ENCODE results near the gene PSMG3.

Gene PSMG3

GRCh38 chr7:1593091-1593866, 23.4 kb upstream of the PSMG3 start:
- peak; percentile 36 for TF ChIP-seq CTCF (IDR thresholded peaks at IDR 0.05; ENCODE audit: low read depth, low read length)
- DNase-seq (ENCODE audit: low read depth, low spot score), result no peak

GRCh38 chr7:1592299-1592871, 22.6 kb upstream of the PSMG3 start:
- DNase-seq (ENCODE audit: low read depth, low spot score), result no peak
- no peak overlapping the region for H3K4me3 ChIP-seq (ENCODE audit: low read depth, low read length)
- in situ Hi-C loops (cut with HindIII; ENCODE audit: low sequenced_read_pairs), result no loop called here
- TF ChIP-seq CTCF (IDR thresholded peaks at IDR 0.05; ENCODE audit: low read depth, low read length), result no peak

More at GRCh38 chr7:1593091-1593866, 23.4 kb upstream of the PSMG3 start:
- no peak overlapping the region for H3K4me3 ChIP-seq (ENCODE audit: low read depth, low read length)
- in situ Hi-C loops (cut with HindIII; ENCODE audit: low sequenced_read_pairs), result no loop called here

- in situ Hi-C loops (cut with HindIII; ENCODE audit: low sequenced_read_pairs), result no loop called here
- DNase-seq (ENCODE audit: low read depth, low spot score), result no peak
- H3K4me3 ChIP-seq (ENCODE audit: low read depth, low read length), result no peak overlapping the region
- TF ChIP-seq CTCF (IDR thresholded peaks at IDR 0.05; ENCODE audit: low read depth, low read length), result no peak
These were observed 22.0 kb upstream of the PSMG3 start for GRCh38 chr7:1591876-1592275.

GRCh38 chr7:1591396-1591795, 21.6 kb upstream of the PSMG3 start:
- no peak for TF ChIP-seq CTCF (IDR thresholded peaks at IDR 0.05; ENCODE audit: low read depth, low read length)
- in situ Hi-C loops (cut with HindIII; ENCODE audit: low sequenced_read_pairs), result no loop called here
- H3K4me3 ChIP-seq (ENCODE audit: low read depth, low read length), result no peak overlapping the region
- DNase-seq (ENCODE audit: low read depth, low spot score), result no peak

- in situ Hi-C loops (cut with HindIII; ENCODE audit: low sequenced_read_pairs), result no loop called here
- TF ChIP-seq CTCF (IDR thresholded peaks at IDR 0.05; ENCODE audit: low read depth, low read length), result no peak
- no peak overlapping the region for H3K4me3 ChIP-seq (ENCODE audit: low read depth, low read length)
- DNase-seq (ENCODE audit: low read depth, low spot score), result no peak
These were observed 21.1 kb upstream of the PSMG3 start for GRCh38 chr7:1590887-1591286.

GRCh38 chr7:1590476-1590875, 20.6 kb upstream of the PSMG3 start:
- in situ Hi-C loops (cut with HindIII; ENCODE audit: low sequenced_read_pairs), result no loop called here

More at GRCh38 chr7:1590476-1590875, 20.6 kb upstream of the PSMG3 start:
- TF ChIP-seq CTCF (IDR thresholded peaks at IDR 0.05; ENCODE audit: low read depth, low read length), result no peak
- no peak overlapping the region for H3K4me3 ChIP-seq (ENCODE audit: low read depth, low read length)
- DNase-seq (ENCODE audit: low read depth, low spot score), result no peak

Measured in astrocyte of the spinal cord (primary cell).